HG03521 (cell line): ENCODE measurements around the gene MAMLD1.

ENCODE experiments used
- ATAC-seq: cut with Tn5 transposase; IDR thresholded peaks from one replicate; pipeline ENCODE4 v1.9.1; 2021; ENCODE audit warnings: mild to moderate bottlenecking, moderate library complexity; ENCODE audit not compliant: unreplicated experiment

Gene MAMLD1

DNA sequence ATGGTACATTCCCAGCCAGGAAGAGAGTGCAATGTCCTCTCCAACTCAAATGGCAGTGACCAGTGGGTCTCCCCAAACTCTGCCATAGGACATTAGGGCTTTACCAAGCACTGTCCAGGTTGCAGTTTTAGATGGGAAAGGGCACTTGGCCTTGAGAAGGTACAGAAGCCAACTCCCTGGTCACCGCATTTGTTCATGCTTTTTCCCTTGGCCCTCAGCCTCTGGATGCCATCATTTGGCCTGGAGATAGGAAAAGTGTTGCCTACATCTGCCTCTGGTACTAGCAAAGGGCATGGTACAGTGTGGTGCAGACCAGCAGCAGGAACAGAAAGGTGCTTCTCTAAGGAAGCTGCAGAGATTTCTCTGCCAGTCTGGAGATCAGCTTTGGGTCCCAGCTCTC is 93.8 kb downstream of the MAMLD1 start:
- ATAC-seq, result no peak

DNA sequence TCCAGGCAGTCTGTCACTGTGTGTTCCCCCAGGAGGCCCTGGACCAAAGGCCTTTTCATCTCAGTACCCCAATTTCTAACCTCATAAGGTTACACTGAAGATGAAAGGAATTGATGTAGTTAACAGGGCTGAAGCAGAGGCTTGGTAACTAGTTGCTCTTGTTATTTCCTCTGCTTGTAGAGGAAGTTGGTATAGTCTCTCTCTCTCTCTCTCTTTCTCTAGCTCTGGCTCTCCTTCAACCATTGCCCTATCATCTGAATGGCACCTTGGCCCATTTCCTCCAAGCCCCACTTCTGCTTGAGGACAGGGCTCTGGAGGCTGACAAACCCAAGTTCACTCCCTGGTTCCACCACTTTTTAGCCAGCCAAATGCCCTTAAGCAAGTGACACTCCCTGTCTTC is 96.1 kb downstream of the MAMLD1 start:
- no peak for ATAC-seq

- ATAC-seq, result no peak
Observed at GRCh38 chrX:150460063-150460462, 96.9 kb downstream of the MAMLD1 start.

- ATAC-seq, result no peak
Observed at GRCh38 chrX:150460781-150461180, 97.7 kb downstream of the MAMLD1 start.

GRCh38 chrX:150463566-150463965 is 100.4 kb downstream of the MAMLD1 start:
- no peak for ATAC-seq

- no peak for ATAC-seq
Observed at GRCh38 chrX:150464001-150464400, 100.9 kb downstream of the MAMLD1 start.

DNA sequence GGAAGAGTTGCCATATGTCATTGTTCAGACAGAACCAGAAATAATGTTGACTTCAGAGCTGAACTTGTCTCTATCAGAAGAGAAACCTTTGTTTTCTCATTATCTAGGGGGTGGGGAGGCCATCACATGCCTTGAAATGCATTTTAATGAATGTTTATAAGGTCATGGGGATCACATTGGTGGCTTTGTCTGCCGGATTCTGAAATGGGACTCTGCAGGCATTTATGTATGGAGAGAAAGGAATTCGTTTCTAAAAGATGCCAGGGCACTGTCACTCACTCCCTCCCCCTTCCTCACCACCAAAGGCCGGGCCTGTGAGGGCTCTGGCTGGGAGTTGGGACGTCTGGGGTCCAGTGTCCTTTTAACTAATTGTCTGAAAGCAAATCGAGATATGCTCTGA is 102.2 kb downstream of the MAMLD1 start:
- no peak for ATAC-seq

GRCh38 chrX:150465881-150466775 is 103.0 kb downstream of the MAMLD1 start:
- ATAC-seq, result no peak

GRCh38 chrX:150472306-150472705 is 109.2 kb downstream of the MAMLD1 start:
- no peak for ATAC-seq

GRCh38 chrX:150473371-150473770 is 110.3 kb downstream of the MAMLD1 start:
- no peak for ATAC-seq

DNA sequence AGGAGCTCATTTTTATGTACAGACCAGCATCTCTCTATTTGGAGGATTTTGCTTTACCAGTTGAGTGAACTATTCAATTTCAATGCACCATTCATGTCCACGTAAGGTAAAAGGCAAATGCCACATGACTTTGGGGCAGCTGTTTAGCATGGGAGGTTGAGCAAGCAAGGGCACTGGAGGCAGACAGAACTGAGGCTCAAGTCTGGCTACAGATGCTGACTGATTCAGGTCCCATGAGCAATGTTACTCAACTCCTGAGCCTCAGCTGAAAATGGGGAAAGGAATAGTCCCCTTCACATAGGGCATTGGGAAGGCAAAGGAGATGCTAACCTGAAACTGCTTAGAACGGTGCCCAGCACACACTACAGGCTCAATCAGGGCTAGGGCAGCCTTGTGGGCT is 112.3 kb downstream of the MAMLD1 start:
- ATAC-seq, result no peak

DNA sequence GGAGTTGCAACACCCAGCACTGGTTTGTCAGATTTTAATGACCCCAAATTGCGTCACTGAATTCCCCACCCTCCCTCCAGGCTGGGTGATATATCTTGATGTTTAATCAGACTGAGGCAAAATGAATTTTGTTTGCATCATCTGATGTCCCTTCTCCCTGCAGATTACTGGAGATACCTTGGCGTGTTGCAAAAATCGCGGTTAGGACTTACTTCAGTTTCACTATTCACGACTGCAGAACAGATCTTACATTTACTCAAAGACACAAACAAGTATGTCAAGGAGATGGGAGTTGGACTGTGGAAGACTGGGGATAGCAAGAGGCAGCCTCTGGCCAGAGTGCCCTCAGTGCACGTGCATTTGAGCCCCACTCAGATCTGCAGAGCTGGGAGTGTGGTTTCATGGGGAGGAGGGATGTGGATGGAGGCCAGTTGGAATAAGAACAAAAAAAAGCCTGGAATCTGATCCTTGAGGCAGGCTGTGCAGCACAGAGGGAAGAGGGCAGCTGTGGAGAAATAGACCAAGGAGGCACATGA is 113.1 kb downstream of the MAMLD1 start:
- no peak for ATAC-seq

GRCh38 chrX:150477371-150477770 is 114.3 kb downstream of the MAMLD1 start:
- ATAC-seq, result no peak

- ATAC-seq, result peak; percentile 40
Observed at GRCh38 chrX:150478496-150479492, 115.7 kb downstream of the MAMLD1 start.

GRCh38 chrX:150482537-150483206 is 119.6 kb downstream of the MAMLD1 start:
- peak; percentile 55 for ATAC-seq

GRCh38 chrX:150483356-150483985 is 120.4 kb downstream of the MAMLD1 start:
- ATAC-seq, result no peak

- no peak for ATAC-seq
Observed at GRCh38 chrX:150486011-150486410, 122.9 kb downstream of the MAMLD1 start.

- no peak for ATAC-seq
Observed at GRCh38 chrX:150487369-150488094, 124.4 kb downstream of the MAMLD1 start.

GRCh38 chrX:150489359-150490015 is 126.4 kb downstream of the MAMLD1 start:
- ATAC-seq, result no peak
